MM.1S (cell line): ENCODE measurements around the gene AKT1S1.

Experiments used
- DNase-seq: peaks from one replicate; pipeline ENCODE4 v3.0.0-alpha.2; 2015
- H2AFZ ChIP-seq: fragments of 300-600 bp; sonication (generic); 2 replicates; pipeline ENCODE4 v1.6.0; 2016; ENCODE audit warnings: antibody characterized with exemption, low read length
- H3F3A ChIP-seq: fragments of 300-600 bp; sonication (generic); 2 replicates; pipeline ENCODE4 v1.6.1; 2016; ENCODE audit warnings: mild to moderate bottlenecking, antibody characterized with exemption, low read length, moderate library complexity, mixed read lengths; ENCODE audit not compliant: insufficient read depth
- H3K27ac ChIP-seq: fragments of 300-600 bp; sonication (generic); 2 replicates; pipeline ENCODE4 v1.5.1; 2016; ENCODE audit warnings: mild to moderate bottlenecking, low read length
- H3K27me3 ChIP-seq: fragments of 300-600 bp; sonication (generic); replicated peaks from 2 replicates; pipeline ENCODE4 v1.6.0; 2016; ENCODE audit warnings: low read length; ENCODE audit not compliant: insufficient read depth
- H3K36me3 ChIP-seq: fragments of 300-600 bp; sonication (generic); replicated peaks from 2 replicates; pipeline ENCODE4 v1.6.1; 2016; ENCODE audit warnings: mild to moderate bottlenecking, low read length, mixed read lengths; ENCODE audit not compliant: insufficient read depth
- H3K4me1 ChIP-seq: fragments of 300-600 bp; sonication (generic); 2 replicates; pipeline ENCODE4 v1.6.1; 2016; ENCODE audit warnings: low read length, mixed read lengths
- H3K4me2 ChIP-seq: fragments of 300-600 bp; sonication (generic); 2 replicates; pipeline ENCODE4 v1.6.0; 2016; ENCODE audit warnings: low read depth, low read length
- H3K4me3 ChIP-seq: fragments of 300-600 bp; sonication (generic); 2 replicates; pipeline ENCODE4 v1.5.1; 2016; ENCODE audit warnings: low read length, mixed read lengths
- H3K79me2 ChIP-seq: fragments of 300-600 bp; sonication (generic); 2 replicates; pipeline ENCODE4 v1.6.1; 2016; ENCODE audit warnings: mixed run types, low read length, mixed read lengths
- H3K9ac ChIP-seq: fragments of 300-600 bp; sonication (generic); 2 replicates; pipeline ENCODE4 v1.6.1; 2016; ENCODE audit warnings: low read length, mixed read lengths
- H3K9me2 ChIP-seq: fragments of 300-600 bp; sonication (generic); replicated peaks from 2 replicates; pipeline ENCODE4 v1.6.1; 2016; ENCODE audit warnings: mild to moderate bottlenecking, low read length, mixed read lengths; ENCODE audit not compliant: insufficient read depth
- H3K9me3 ChIP-seq: fragments of 300-600 bp; sonication (generic); replicated peaks from 2 replicates; pipeline ENCODE4 v1.6.1; 2016; ENCODE audit warnings: mild to moderate bottlenecking, low read length, mixed read lengths; ENCODE audit not compliant: insufficient read depth
- H4K20me1 ChIP-seq: fragments of 300-600 bp; sonication (generic); 2 replicates; pipeline ENCODE4 v1.6.1; 2016; ENCODE audit warnings: mild to moderate bottlenecking, low read length, moderate library complexity, mixed read lengths; ENCODE audit not compliant: insufficient read depth
- CTCF ChIP-seq: fragments of 300-600 bp; sonication (generic); IDR thresholded peaks from 2 replicates; pipeline ENCODE4 v1.5.1; 2016; ENCODE audit warnings: antibody characterized with exemption, low read length, mixed read lengths
- EZH2 ChIP-seq: fragments of 300-600 bp; sonication (generic); optimal IDR thresholded peaks from 2 replicates; pipeline ENCODE3; 2017; ENCODE audit warnings: low read depth, mild to moderate bottlenecking, antibody characterized with exemption, low read length, mixed read lengths
- EZH2phosphoT487 ChIP-seq: fragments of 300-600 bp; sonication (generic); IDR thresholded peaks from 2 replicates; pipeline ENCODE4 v1.6.1; 2018; ENCODE audit warnings: antibody characterized with exemption, low read length

AKT1S1 gene

GRCh38 chr19:49837009-49837310 is 40.2 kb downstream of the AKT1S1 start:
- no peak for DNase-seq
- Histone ChIP-seq H3K4me2 (no peak overlapping the region), H4K20me1 (no peaks in the 10 kb centered on the region), H2AFZ (no peak overlapping the region), H3K27ac (no peak overlapping the region), H3K4me1 (no peaks in the 10 kb centered on the region), H3F3A (no peaks in the 10 kb centered on the region; the same call in 1 of the 2 replicates), H3K36me3 (no peaks in the 10 kb centered on the region), H3K9me3 (no peaks in the 10 kb centered on the region), H3K9me2 (no peaks in the 10 kb centered on the region), H3K4me3 (no peak overlapping the region), H3K79me2 (no peaks in the 10 kb centered on the region), H3K27me3 (no peaks in the 10 kb centered on the region), H3K9ac (no peak overlapping the region)
- TF ChIP-seq CTCF (no peak), EZH2phosphoT487 (no peak), EZH2 (no peak)

GRCh38 chr19:49836176-49837008 is 40.8 kb downstream of the AKT1S1 start:
- TF ChIP-seq CTCF: no peak
- Histone ChIP-seq H3K9me2 (no peaks in the 10 kb centered on the region), H3K36me3 (no peaks in the 10 kb centered on the region)

GRCh38 chr19:49835562-49835961 is 41.6 kb downstream of the AKT1S1 start:
- no peaks in the 10 kb centered on the region for H3K9me2 ChIP-seq
- TF ChIP-seq EZH2phosphoT487: no peak
- H3K4me3 ChIP-seq: no peak overlapping the region
- no peak overlapping the region for H3K4me2 ChIP-seq
- no peak overlapping the region for H3K27ac ChIP-seq
- no peaks in the 10 kb centered on the region for H3K9me3 ChIP-seq
- no peaks in the 10 kb centered on the region for H3K4me1 ChIP-seq
- H4K20me1 ChIP-seq: no peaks in the 10 kb centered on the region
- H3K79me2 ChIP-seq: no peaks in the 10 kb centered on the region
- no peaks in the 10 kb centered on the region for H3K36me3 ChIP-seq
- H2AFZ ChIP-seq: no peak overlapping the region
- no peaks in the 10 kb centered on the region for H3F3A ChIP-seq
- DNase-seq: no peak
- H3K9ac ChIP-seq: no peak overlapping the region
- H3K27me3 ChIP-seq: no peaks in the 10 kb centered on the region

More at GRCh38 chr19:49836176-49837008, 40.8 kb downstream of the AKT1S1 start:
- Histone ChIP-seq H3K79me2 (no peaks in the 10 kb centered on the region), H2AFZ (no peak overlapping the region), H3K27ac (no peak overlapping the region), H3F3A (no peaks in the 10 kb centered on the region; the same call in 1 of the 2 replicates), H3K27me3 (no peaks in the 10 kb centered on the region), H3K4me1 (no peaks in the 10 kb centered on the region), H4K20me1 (no peaks in the 10 kb centered on the region), H3K4me2 (no peak overlapping the region), H3K9me3 (no peaks in the 10 kb centered on the region), H3K4me3 (no peak overlapping the region), H3K9ac (no peak overlapping the region)
- DNase-seq: no peak

- no peak overlapping the region for H3K4me2 ChIP-seq
- no peak overlapping the region for H2AFZ ChIP-seq
- no peaks in the 10 kb centered on the region for H3K79me2 ChIP-seq
- H3K4me3 ChIP-seq: no peak overlapping the region
- TF ChIP-seq CTCF (no peak), EZH2phosphoT487 (no peak), EZH2 (no peak)
- no peaks in the 10 kb centered on the region for H3F3A ChIP-seq
- no peaks in the 10 kb centered on the region for H3K27me3 ChIP-seq
- DNase-seq: no peak
- H3K9me2 ChIP-seq: no peaks in the 10 kb centered on the region
- no peaks in the 10 kb centered on the region for H4K20me1 ChIP-seq
- H3K9me3 ChIP-seq: no peaks in the 10 kb centered on the region
- H3K4me1 ChIP-seq: no peaks in the 10 kb centered on the region
- no peak overlapping the region for H3K9ac ChIP-seq
- H3K27ac ChIP-seq: no peak overlapping the region
- H3K36me3 ChIP-seq: no peaks in the 10 kb centered on the region
Measured at GRCh38 chr19:49833599-49833998, 43.6 kb downstream of the AKT1S1 start.
